ENCODE measurements around the gene MAP6.

Gene MAP6

DNA sequence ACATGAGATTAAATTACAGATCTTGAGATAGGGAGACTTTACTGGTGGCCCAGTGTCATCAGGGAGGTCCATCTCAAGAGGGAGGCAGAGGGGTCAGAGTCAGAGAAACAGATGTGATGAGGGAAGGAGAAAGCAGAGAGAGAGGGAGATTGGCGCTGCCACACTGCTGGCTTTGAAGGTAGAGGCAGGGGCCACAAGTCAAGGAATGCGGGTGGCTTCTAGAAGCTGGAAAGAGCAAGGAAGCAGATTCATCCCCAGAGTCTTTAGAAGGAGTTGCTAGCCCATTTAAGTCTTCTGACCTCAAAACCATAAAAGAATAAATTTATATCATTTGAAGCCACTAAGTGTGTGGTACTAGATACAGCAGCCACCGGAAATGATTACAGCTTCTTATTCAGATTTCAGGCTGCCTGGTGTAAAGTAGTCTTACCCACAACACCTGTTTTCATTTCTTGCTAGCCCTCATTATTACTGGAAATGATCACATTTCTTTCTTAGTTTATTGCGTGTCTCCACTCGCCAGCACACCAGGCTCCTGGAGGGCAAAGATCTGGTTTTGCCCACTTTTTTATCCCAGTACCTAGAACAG lies 119.4 kb downstream of the MAP6 start:
- DNase-seq (ENCODE audit: extremely low read depth, low read depth), result no peak
- TF ChIP-seq, protein P1, sequence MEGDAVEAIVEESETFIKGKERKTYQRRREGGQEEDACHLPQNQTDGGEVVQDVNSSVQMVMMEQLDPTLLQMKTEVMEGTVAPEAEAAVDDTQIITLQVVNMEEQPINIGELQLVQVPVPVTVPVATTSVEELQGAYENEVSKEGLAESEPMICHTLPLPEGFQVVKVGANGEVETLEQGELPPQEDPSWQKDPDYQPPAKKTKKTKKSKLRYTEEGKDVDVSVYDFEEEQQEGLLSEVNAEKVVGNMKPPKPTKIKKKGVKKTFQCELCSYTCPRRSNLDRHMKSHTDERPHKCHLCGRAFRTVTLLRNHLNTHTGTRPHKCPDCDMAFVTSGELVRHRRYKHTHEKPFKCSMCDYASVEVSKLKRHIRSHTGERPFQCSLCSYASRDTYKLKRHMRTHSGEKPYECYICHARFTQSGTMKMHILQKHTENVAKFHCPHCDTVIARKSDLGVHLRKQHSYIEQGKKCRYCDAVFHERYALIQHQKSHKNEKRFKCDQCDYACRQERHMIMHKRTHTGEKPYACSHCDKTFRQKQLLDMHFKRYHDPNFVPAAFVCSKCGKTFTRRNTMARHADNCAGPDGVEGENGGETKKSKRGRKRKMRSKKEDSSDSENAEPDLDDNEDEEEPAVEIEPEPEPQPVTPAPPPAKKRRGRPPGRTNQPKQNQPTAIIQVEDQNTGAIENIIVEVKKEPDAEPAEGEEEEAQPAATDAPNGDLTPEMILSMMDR (IDR thresholded peaks at IDR 0.05; ENCODE audit: low read depth, low read length), result no peak

GRCh38 chr11:75548595-75549272 lies 120.1 kb downstream of the MAP6 start:
- TF ChIP-seq, protein P1 (IDR thresholded peaks at IDR 0.05; ENCODE audit: low read depth, low read length), result no peak
- no peak for DNase-seq (ENCODE audit: extremely low read depth, low read depth)

DNA sequence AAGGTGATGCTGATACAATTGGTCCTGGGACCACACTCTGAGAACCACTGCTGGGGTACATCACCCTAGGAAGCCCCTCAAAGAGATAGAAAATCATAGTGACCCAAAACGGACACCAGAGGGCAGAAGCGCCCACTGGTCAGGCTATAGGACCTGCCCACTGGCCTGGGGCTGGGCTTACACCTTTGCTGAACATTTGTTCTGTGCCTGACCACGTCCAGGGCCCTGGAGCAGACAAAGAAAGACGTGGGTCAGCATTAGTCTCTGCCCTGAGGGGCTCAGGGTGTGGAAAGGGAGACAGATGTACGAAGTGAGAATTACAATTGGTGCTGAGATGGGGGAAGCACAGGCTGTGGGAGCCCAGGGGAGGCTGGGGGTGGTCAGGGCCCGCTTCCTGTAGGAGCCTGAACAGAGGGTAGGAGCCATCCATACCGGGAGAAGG lies 121.2 kb downstream of the MAP6 start:
- no peak for DNase-seq (ENCODE audit: extremely low read depth, low read depth)
- TF ChIP-seq, protein P1 (IDR thresholded peaks at IDR 0.05; ENCODE audit: low read depth, low read length), result peak; percentile 83

DNA sequence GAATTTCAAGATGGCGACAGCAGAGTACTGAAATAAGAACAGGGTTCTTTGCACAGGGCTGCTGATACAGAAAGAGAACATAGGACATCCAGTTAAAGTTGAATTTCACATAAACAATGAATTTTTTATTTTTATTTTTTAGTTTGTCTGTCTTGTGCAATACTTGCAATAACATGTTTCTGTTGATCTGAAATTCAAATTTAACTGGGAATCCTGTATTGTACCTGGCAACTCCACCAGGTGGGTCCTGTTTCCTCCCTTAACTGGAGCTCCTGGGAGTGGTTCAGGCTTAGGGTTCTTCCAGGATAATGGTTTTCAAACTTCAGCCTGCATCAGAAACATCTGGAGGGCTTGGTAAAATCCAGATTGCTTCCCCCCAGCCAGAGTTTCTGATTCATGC lies 121.7 kb downstream of the MAP6 start:
- no peak for DNase-seq (ENCODE audit: extremely low read depth, low read depth)
- TF ChIP-seq, protein P1 (IDR thresholded peaks at IDR 0.05; ENCODE audit: low read depth, low read length), result no peak

- TF ChIP-seq, protein P1 (IDR thresholded peaks at IDR 0.05; ENCODE audit: low read depth, low read length), result no peak
- no peak for DNase-seq (ENCODE audit: extremely low read depth, low read depth)
Observed at GRCh38 chr11:75543806-75544205, 125.0 kb downstream of the MAP6 start.

GRCh38 chr11:75542088-75542438 lies 126.8 kb downstream of the MAP6 start:
- TF ChIP-seq, protein P1 (IDR thresholded peaks at IDR 0.05; ENCODE audit: low read depth, low read length), result no peak
- no peak for DNase-seq (ENCODE audit: extremely low read depth, low read depth)

- TF ChIP-seq, protein P1 (IDR thresholded peaks at IDR 0.05; ENCODE audit: low read depth, low read length), result no peak
- no peak for DNase-seq (ENCODE audit: extremely low read depth, low read depth)
Observed at GRCh38 chr11:75541193-75542087, 127.4 kb downstream of the MAP6 start.

All from AG09319 (cell line).